Liver (tissue), 3 donors: ENCODE results near the gene PCDHB2.

Experiments used
- FOXA2 ChIP-seq: IDR thresholded peaks from 2 replicates; pipeline ENCODE4 v1.6.1; 2016; ENCODE audit warnings: antibody characterized with exemption
- GABPA ChIP-seq, 2 donors: IDR thresholded peaks in 1 of 2; conservative IDR thresholded peaks in 1 of 2; 2 replicates each; pipeline ENCODE4 v1.6.1; 2016; ENCODE audit warnings: antibody characterized with exemption in 2 of 2, mild to moderate bottlenecking in 1 of 2, moderate library complexity in 1 of 2
- JUND ChIP-seq, 2 donors: IDR thresholded peaks; 2 replicates each; pipeline ENCODE4 v1.6.1; 2016; ENCODE audit warnings: antibody characterized with exemption in 2 of 2
- RAD21 ChIP-seq, 2 donors: IDR thresholded peaks; 2 replicates each; pipeline ENCODE4 v1.6.1; 2016; ENCODE audit warnings: antibody characterized with exemption in 2 of 2, mild to moderate bottlenecking in 2 of 2
- TF ChIP-seq, protein P1 (sequence below): IDR thresholded peaks from 2 replicates; pipeline ENCODE4 v1.6.1; 2016; ENCODE audit warnings: antibody characterized with exemption
- TF ChIP-seq, protein P2 (sequence below): fragments of 150-350 bp; IDR thresholded peaks from 2 replicates; pipeline ENCODE4 v1.5.1; 2017; ENCODE audit warnings: improper control_type of control experiment, low read depth, low read length; ENCODE audit not compliant: missing input control
- TF ChIP-seq, protein P3 (sequence below): IDR thresholded peaks from 2 replicates; pipeline ENCODE4 v1.6.1; 2016; ENCODE audit warnings: antibody characterized with exemption
- TF ChIP-seq, protein P4 (sequence below): IDR thresholded peaks from 2 replicates; pipeline ENCODE4 v1.6.1; 2016; ENCODE audit warnings: antibody characterized with exemption, mild to moderate bottlenecking
- donor health status: healthy.
- donor health status: healthy.

DNA sequence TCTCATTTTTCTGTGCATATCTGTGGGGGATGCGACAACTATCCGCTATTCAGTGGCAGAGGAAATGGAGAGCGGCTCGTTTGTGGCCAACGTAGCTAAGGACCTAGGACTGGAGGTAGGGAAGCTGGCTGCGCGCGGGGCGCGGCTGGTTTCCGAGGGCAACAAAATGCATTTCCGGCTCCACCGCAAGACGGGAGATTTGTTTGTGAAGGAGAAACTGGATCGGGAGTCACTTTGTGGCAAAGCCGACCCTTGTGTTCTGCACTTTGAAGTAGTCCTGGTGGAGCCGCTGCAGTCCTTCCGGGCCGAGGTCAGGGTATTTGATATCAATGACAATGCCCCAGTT lies 42.9 kb upstream of the PCDHB2 start:
- TF ChIP-seq, protein P1, sequence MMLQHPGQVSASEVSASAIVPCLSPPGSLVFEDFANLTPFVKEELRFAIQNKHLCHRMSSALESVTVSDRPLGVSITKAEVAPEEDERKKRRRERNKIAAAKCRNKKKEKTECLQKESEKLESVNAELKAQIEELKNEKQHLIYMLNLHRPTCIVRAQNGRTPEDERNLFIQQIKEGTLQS = no peak
- TF ChIP-seq, protein P2, sequence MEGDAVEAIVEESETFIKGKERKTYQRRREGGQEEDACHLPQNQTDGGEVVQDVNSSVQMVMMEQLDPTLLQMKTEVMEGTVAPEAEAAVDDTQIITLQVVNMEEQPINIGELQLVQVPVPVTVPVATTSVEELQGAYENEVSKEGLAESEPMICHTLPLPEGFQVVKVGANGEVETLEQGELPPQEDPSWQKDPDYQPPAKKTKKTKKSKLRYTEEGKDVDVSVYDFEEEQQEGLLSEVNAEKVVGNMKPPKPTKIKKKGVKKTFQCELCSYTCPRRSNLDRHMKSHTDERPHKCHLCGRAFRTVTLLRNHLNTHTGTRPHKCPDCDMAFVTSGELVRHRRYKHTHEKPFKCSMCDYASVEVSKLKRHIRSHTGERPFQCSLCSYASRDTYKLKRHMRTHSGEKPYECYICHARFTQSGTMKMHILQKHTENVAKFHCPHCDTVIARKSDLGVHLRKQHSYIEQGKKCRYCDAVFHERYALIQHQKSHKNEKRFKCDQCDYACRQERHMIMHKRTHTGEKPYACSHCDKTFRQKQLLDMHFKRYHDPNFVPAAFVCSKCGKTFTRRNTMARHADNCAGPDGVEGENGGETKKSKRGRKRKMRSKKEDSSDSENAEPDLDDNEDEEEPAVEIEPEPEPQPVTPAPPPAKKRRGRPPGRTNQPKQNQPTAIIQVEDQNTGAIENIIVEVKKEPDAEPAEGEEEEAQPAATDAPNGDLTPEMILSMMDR = no peak
- TF ChIP-seq, protein P3, sequence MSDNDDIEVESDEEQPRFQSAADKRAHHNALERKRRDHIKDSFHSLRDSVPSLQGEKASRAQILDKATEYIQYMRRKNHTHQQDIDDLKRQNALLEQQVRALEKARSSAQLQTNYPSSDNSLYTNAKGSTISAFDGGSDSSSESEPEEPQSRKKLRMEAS = no peak
- TF ChIP-seq, protein P4, sequence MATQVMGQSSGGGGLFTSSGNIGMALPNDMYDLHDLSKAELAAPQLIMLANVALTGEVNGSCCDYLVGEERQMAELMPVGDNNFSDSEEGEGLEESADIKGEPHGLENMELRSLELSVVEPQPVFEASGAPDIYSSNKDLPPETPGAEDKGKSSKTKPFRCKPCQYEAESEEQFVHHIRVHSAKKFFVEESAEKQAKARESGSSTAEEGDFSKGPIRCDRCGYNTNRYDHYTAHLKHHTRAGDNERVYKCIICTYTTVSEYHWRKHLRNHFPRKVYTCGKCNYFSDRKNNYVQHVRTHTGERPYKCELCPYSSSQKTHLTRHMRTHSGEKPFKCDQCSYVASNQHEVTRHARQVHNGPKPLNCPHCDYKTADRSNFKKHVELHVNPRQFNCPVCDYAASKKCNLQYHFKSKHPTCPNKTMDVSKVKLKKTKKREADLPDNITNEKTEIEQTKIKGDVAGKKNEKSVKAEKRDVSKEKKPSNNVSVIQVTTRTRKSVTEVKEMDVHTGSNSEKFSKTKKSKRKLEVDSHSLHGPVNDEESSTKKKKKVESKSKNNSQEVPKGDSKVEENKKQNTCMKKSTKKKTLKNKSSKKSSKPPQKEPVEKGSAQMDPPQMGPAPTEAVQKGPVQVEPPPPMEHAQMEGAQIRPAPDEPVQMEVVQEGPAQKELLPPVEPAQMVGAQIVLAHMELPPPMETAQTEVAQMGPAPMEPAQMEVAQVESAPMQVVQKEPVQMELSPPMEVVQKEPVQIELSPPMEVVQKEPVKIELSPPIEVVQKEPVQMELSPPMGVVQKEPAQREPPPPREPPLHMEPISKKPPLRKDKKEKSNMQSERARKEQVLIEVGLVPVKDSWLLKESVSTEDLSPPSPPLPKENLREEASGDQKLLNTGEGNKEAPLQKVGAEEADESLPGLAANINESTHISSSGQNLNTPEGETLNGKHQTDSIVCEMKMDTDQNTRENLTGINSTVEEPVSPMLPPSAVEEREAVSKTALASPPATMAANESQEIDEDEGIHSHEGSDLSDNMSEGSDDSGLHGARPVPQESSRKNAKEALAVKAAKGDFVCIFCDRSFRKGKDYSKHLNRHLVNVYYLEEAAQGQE = no peak
- TF ChIP-seq GABPA (IDR thresholded peaks at IDR 0.05 in 1 of 2, conservative IDR thresholded peaks at IDR 0.05 in 1 of 2) (no peak), JUND (IDR thresholded peaks at IDR 0.05) (no peak), RAD21 (IDR thresholded peaks at IDR 0.05) (no peak), FOXA2 (no peak)
